Measurements from ENCODE around the gene MAP3K10.

MAP3K10 gene

GRCh38 chr19:40147693-40148347 is 43.4 kb upstream of the MAP3K10 start:
- no peak for DNase-seq (ENCODE audit: low read depth)
- H3K4me3 ChIP-seq (ENCODE audit: low read depth, low read length): no peak overlapping the region
- TF ChIP-seq, protein P1, sequence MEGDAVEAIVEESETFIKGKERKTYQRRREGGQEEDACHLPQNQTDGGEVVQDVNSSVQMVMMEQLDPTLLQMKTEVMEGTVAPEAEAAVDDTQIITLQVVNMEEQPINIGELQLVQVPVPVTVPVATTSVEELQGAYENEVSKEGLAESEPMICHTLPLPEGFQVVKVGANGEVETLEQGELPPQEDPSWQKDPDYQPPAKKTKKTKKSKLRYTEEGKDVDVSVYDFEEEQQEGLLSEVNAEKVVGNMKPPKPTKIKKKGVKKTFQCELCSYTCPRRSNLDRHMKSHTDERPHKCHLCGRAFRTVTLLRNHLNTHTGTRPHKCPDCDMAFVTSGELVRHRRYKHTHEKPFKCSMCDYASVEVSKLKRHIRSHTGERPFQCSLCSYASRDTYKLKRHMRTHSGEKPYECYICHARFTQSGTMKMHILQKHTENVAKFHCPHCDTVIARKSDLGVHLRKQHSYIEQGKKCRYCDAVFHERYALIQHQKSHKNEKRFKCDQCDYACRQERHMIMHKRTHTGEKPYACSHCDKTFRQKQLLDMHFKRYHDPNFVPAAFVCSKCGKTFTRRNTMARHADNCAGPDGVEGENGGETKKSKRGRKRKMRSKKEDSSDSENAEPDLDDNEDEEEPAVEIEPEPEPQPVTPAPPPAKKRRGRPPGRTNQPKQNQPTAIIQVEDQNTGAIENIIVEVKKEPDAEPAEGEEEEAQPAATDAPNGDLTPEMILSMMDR (IDR thresholded peaks at IDR 0.05; ENCODE audit: control insufficient read depth, extremely low read depth, insufficient read depth): no peak

- no peak for DNase-seq (ENCODE audit: low read depth)
- TF ChIP-seq, protein P1 (IDR thresholded peaks at IDR 0.05; ENCODE audit: control insufficient read depth, extremely low read depth, insufficient read depth): no peak
- no peak overlapping the region for H3K4me3 ChIP-seq (ENCODE audit: low read depth, low read length)
Observed at GRCh38 chr19:40149501-40149900, 41.7 kb upstream of the MAP3K10 start.

- TF ChIP-seq, protein P1 (IDR thresholded peaks at IDR 0.05; ENCODE audit: control insufficient read depth, extremely low read depth, insufficient read depth): no peak
- no peak for DNase-seq (ENCODE audit: low read depth)
- H3K4me3 ChIP-seq (ENCODE audit: low read depth, low read length): no peak overlapping the region
Observed at GRCh38 chr19:40150170-40150569, 41.1 kb upstream of the MAP3K10 start.

DNA sequence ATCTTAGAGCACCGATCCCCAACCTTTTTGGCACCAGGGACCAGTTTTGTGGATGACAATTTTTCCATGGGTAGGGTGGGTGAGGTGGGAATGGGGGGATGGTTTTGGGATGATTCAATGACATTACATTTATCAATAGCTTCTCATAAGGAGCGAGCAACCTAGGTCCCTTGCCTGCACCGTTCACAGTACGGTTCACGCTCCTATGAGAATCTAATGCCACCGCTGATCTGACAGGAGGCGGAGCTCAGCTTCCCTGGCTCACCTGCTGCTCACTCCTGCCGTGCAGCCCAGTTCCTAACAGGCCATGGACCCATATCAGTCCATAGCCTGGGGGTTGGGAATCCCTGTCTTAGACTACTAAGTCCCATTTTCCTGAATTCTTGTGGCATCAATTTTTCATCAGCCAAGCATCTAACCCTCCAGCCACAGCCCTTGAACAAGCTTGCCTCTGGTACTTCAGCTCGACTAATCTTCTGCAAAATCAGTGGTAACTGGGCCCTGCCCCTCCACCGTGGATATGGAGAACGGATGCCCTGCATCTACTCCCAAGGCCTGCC is 37.0 kb upstream of the MAP3K10 start:
- no peak overlapping the region for H3K4me3 ChIP-seq (ENCODE audit: low read depth, low read length)
- TF ChIP-seq, protein P1 (IDR thresholded peaks at IDR 0.05; ENCODE audit: control insufficient read depth, extremely low read depth, insufficient read depth): no peak
- no peak for DNase-seq (ENCODE audit: low read depth)

DNA sequence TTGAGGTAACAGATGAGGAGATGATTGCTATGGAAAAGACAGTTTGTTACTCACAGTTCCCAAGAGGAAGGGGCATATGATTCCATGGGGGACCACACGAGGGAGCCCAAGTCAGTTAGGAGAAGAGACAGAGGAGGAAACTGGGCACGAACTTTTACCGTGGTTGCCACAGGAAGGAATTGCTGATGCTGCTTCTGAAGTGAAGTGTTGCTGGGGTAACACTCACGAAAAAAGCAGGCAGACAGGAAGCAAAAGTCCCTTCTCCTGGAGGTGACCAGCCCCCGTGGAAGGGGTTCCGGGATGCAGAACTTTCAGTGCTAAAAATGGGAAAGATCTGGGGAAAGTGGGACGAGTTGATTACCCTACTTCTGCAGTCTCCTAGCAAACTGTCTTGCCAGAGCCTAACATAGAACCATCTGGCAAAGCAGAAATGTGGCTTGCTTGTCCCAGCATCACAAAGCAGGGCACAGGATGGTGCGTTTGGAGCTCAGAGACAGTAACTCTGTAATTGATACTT is 35.4 kb upstream of the MAP3K10 start:
- peak; percentile 18 for DNase-seq (ENCODE audit: low read depth)
- no peak overlapping the region for H3K4me3 ChIP-seq (ENCODE audit: low read depth, low read length)
- TF ChIP-seq, protein P1 (IDR thresholded peaks at IDR 0.05; ENCODE audit: control insufficient read depth, extremely low read depth, insufficient read depth): peak; percentile 41

DNA sequence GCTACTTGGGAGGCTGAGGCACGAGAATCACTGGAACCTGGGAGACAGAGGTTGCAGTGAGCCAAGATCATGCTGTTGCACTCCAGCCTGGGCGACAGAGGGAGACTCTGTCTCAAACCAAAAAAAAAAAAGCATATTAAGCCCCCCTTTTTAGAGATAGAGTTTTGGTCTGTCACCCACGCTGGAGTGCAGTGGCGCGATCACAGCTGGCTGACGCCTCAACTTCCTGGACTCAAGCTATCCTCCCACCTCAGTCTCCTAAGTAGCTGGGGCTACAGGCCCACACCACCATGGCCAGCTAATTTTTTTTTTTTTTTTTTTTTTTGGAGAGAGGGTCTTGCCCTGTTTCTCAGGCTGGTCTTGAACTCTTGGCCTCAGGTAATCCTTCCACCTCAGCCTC is 34.2 kb upstream of the MAP3K10 start:
- DNase-seq (ENCODE audit: low read depth): no peak
- no peak overlapping the region for H3K4me3 ChIP-seq (ENCODE audit: low read depth, low read length)
- TF ChIP-seq, protein P1 (IDR thresholded peaks at IDR 0.05; ENCODE audit: control insufficient read depth, extremely low read depth, insufficient read depth): no peak
